K562 (cell line): Measurements from ENCODE around the gene PRC1. TPM values are rescaled to one million over a fixed set of nuclear protein-coding genes. Genes with fewer than 3 reads are reported as not detected.
"Not testable (repeated sequence)": the region's sequence is repeated elsewhere in the genome, so short reads cannot be mapped to it uniquely, and the experiment has no call there.

Experiments used
- ARNT ChIP-seq, 2 experiments: fragments of 450-650 bp; IDR thresholded peaks; 2 replicates each; pipeline ENCODE4 v1.6.1; 2016; ENCODE audit warnings: mild to moderate bottlenecking in 1 of 2
- CBFA2T2 ChIP-seq: fragments of 450-650 bp; conservative IDR thresholded peaks from 2 replicates; pipeline ENCODE4 v1.6.1; 2017; ENCODE audit warnings: mild to moderate bottlenecking
- CBFA2T3 ChIP-seq: fragments of 450-650 bp; IDR thresholded peaks from 2 replicates; pipeline ENCODE4 v1.6.1; 2017
- CTBP1 ChIP-seq: fragments of 450-650 bp; IDR thresholded peaks from 2 replicates; pipeline ENCODE4 v1.6.1; 2016; ENCODE audit warnings: borderline replicate concordance
- DPF2 ChIP-seq: fragments of 450-650 bp; IDR thresholded peaks from 2 replicates; pipeline ENCODE4 v1.6.1; 2016
- ELF4 ChIP-seq: fragments of 450-650 bp; formaldehyde crosslinking; IDR thresholded peaks from 2 replicates; pipeline ENCODE4 v1.4.0; 2022; ENCODE audit warnings: missing genetic modification characterization
- HLTF ChIP-seq: fragments of 450-650 bp; IDR thresholded peaks from 2 replicates; pipeline ENCODE4 v1.6.1; 2016
- JUND ChIP-seq, 2 experiments: IDR thresholded peaks; 2 replicates in 1 of 2; 3 replicates in 1 of 2; pipeline ENCODE4 v1.6.1; 2011; ENCODE audit warnings: borderline replicate concordance in 2 of 2, low read depth in 2 of 2, low read length in 2 of 2, improper control_type of control experiment in 1 of 2, missing biosample characterization in 1 of 2, missing genetic modification characterization in 1 of 2, missing genetic modification reagents in 1 of 2
- MAFF ChIP-seq: IDR thresholded peaks from 2 replicates; pipeline ENCODE4 v1.6.1; 2012; ENCODE audit warnings: low read length, improper control_type of control experiment
- MAFG ChIP-seq: fragments of 450-650 bp; conservative IDR thresholded peaks from 2 replicates; pipeline ENCODE4 v1.6.1; 2016; ENCODE audit warnings: missing genetic modification characterization, missing compliant biosample characterization
- MTA2 ChIP-seq: fragments of 450-650 bp; IDR thresholded peaks from 2 replicates; pipeline ENCODE4 v1.6.1; 2016; ENCODE audit warnings: low read depth
- NR2C1 ChIP-seq, 2 experiments: fragments of 450-650 bp; IDR thresholded peaks; 2 replicates each; pipeline ENCODE4 v1.6.1; 2017; ENCODE audit warnings: mild to moderate bottlenecking in 2 of 2, antibody characterized with exemption in 1 of 2, inconsistent platforms in 1 of 2, missing compliant biosample characterization in 1 of 2, missing genetic modification characterization in 1 of 2
- NR2C2 ChIP-seq, 2 experiments: fragments of 200-800 bp in 1 of 2; sonication (Bioruptor generic) in 1 of 2; sonication (generic) in 1 of 2; formaldehyde crosslinking in 1 of 2; IDR thresholded peaks; 2 replicates each; pipeline versions ENCODE4 v1.6.1 to v1.8.0; 2016 to 2022; ENCODE audit warnings: mild to moderate bottlenecking in 1 of 2, missing compliant biosample characterization in 1 of 2, missing genetic modification characterization in 1 of 2, missing genetic modification reagents in 1 of 2
- PHB2 ChIP-seq: fragments of 450-650 bp; IDR thresholded peaks from 2 replicates; pipeline ENCODE4 v1.6.1; 2017; ENCODE audit warnings: low read depth
- POLR2AphosphoS5 ChIP-seq: IDR thresholded peaks from 2 replicates; pipeline ENCODE4 v1.6.1; 2011; ENCODE audit warnings: mild to moderate bottlenecking, low read depth, low read length, moderate library complexity; ENCODE audit not compliant: control insufficient read depth, insufficient read depth
- TCF3 ChIP-seq: sonication (generic); formaldehyde crosslinking; IDR thresholded peaks from 2 replicates; pipeline ENCODE4 v1.4.0; 2020; ENCODE audit warnings: mild to moderate bottlenecking, missing genetic modification reagents
- polyA plus RNA-seq, 8 experiments: library from polyadenylated mRNA; depleted of rRNA in 4 of 8; stranded (reverse) in 5 of 8; unstranded in 3 of 8; fragments of >200 nt; fragmentation: Nextera tagmentation in 2 of 8; fragmentation: Illumina TruSeq in 1 of 8; extraction: Ambion mirVana in 2 of 8; extraction: Trizol in 1 of 8; gene quantifications; 2 replicates each; pipeline versions ENCODE4 v1.2.1 to v1.2.3, GENCODE V29; 2011 to 2014; ENCODE audit warnings: inconsistent platforms in 1 of 8, missing spikeins in 1 of 8
- total RNA-seq, 7 experiments: library from RNA; depleted of rRNA in 6 of 7; stranded (reverse); fragments of >200 nt in 6 of 7; fragmentation: Illumina TruSeq in 2 of 7; extraction: Trizol in 2 of 7; gene quantifications; 2 replicates each; pipeline versions ENCODE4 v1.2.1 to v1.2.3, GENCODE V29; 2011 to 2021; ENCODE audit warnings: low replicate concordance in 1 of 7
- TF ChIP-seq, protein P1 (sequence below), 2 experiments: fragments of 450-650 bp in 1 of 2; sonication (generic) in 1 of 2; formaldehyde crosslinking in 1 of 2; IDR thresholded peaks; 2 replicates each; pipeline versions ENCODE4 v1.7.1 to v1.9.0; 2016 to 2022; ENCODE audit warnings: inconsistent platforms in 1 of 2, mild to moderate bottlenecking in 1 of 2, missing genetic modification reagents in 1 of 2
- TF ChIP-seq, protein P2 (sequence below): fragments of 450-650 bp; IDR thresholded peaks from 2 replicates; pipeline ENCODE4 v1.6.1; 2016; ENCODE audit warnings: missing biosample characterization, missing genetic modification characterization

Gene PRC1
- total and polyA plus RNA-seq, 9 of the 15 experiments (the other 6 are each of a cell fraction or from before 2014, with no cell fraction given) = 156 to 391 (median 240) TPM

DNA sequence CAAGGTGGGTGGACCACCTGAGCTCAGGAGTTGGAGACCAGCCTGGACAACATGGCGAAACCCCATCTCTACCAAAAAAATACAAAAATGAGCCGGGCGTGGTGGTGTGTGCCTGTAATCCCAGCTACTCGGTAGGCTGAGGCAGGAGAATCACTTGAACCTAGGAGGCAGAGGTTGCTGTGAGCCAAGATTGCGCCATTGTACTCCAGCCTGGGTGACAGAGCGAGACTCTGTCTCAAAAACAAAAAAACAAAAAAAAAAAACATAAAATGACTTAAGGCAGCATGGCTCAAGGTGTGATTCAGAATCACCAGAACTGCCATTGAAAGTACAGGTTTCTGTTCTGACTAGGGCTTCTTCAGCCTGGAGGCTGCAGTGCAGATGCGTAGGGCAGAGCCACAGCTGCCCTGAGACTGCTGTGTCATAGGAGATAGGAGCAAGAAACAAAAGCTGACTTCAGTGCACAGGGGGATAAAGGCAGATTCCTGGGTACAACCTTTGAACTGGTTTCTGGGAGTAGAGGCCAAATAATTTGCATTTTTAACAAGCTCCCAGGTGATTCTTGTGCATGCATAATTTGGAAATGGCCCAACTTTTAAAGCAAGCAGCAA is 71.5 kb downstream of the PRC1 start (continued):
- TF ChIP-seq, protein P1, sequence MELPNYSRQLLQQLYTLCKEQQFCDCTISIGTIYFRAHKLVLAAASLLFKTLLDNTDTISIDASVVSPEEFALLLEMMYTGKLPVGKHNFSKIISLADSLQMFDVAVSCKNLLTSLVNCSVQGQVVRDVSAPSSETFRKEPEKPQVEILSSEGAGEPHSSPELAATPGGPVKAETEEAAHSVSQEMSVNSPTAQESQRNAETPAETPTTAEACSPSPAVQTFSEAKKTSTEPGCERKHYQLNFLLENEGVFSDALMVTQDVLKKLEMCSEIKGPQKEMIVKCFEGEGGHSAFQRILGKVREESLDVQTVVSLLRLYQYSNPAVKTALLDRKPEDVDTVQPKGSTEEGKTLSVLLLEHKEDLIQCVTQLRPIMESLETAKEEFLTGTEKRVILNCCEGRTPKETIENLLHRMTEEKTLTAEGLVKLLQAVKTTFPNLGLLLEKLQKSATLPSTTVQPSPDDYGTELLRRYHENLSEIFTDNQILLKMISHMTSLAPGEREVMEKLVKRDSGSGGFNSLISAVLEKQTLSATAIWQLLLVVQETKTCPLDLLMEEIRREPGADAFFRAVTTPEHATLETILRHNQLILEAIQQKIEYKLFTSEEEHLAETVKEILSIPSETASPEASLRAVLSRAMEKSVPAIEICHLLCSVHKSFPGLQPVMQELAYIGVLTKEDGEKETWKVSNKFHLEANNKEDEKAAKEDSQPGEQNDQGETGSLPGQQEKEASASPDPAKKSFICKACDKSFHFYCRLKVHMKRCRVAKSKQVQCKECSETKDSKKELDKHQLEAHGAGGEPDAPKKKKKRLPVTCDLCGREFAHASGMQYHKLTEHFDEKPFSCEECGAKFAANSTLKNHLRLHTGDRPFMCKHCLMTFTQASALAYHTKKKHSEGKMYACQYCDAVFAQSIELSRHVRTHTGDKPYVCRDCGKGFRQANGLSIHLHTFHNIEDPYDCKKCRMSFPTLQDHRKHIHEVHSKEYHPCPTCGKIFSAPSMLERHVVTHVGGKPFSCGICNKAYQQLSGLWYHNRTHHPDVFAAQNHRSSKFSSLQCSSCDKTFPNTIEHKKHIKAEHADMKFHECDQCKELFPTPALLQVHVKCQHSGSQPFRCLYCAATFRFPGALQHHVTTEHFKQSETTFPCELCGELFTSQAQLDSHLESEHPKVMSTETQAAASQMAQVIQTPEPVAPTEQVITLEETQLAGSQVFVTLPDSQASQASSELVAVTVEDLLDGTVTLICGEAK (IDR thresholded peaks at IDR 0.05) = 0 out of 2 replicates have a peak, but pooled peaks have one; percentile 33
- TF ChIP-seq, protein P1 (CRISPR knock-in tag; IDR thresholded peaks at IDR 0.05) = not testable (repeated sequence)
- TF ChIP-seq HLTF (0 out of 2 replicates have a peak, but pooled peaks have one; percentile 15), CBFA2T2 (peak; percentile 69), CBFA2T3 (peak; percentile 81), ARNT (IDR thresholded peaks at IDR 0.05) (0 out of 4 replicates have a peak, but pooled peaks of 1 of the 2 experiments have one; percentile 46), NR2C2 (tag; IDR thresholded peaks at IDR 0.05) (peak; percentile 79), NR2C1 (IDR thresholded peaks at IDR 0.05) (peak; percentile 77), NR2C1 (tag; IDR thresholded peaks at IDR 0.05) (peak; percentile 60; the same call in 1 of the 2 replicates), MTA2 (peak; percentile 25; the same call in 1 of the 2 replicates), MAFF (peak; percentile 64), POLR2AphosphoS5 (peak; percentile 50; the same call in 1 of the 2 replicates), ELF4 (0 out of 2 replicates have a peak, but pooled peaks have one; percentile 19), TCF3 (CRISPR knock-in tag) (peak; percentile 51; the same call in 1 of the 2 replicates), CTBP1 (peak; percentile 23; the same call in 1 of the 2 replicates), PHB2 (peak; percentile 20; the same call in 1 of the 2 replicates), JUND (IDR thresholded peaks at IDR 0.05; ENCODE audit: borderline replicate concordance, low read depth, low read length) (0 out of 2 replicates have a peak, but pooled peaks have one; percentile 26), MAFG (peak; percentile 74; the same call in 1 of the 2 replicates), DPF2 (peak; percentile 69)
- TF ChIP-seq NR2C2 (CRISPR knock-in tag; IDR thresholded peaks at IDR 0.05); JUND (tag; IDR thresholded peaks at IDR 0.05; ENCODE audit: borderline replicate concordance, low read depth, low read length): not testable (repeated sequence)
- TF ChIP-seq, protein P2, sequence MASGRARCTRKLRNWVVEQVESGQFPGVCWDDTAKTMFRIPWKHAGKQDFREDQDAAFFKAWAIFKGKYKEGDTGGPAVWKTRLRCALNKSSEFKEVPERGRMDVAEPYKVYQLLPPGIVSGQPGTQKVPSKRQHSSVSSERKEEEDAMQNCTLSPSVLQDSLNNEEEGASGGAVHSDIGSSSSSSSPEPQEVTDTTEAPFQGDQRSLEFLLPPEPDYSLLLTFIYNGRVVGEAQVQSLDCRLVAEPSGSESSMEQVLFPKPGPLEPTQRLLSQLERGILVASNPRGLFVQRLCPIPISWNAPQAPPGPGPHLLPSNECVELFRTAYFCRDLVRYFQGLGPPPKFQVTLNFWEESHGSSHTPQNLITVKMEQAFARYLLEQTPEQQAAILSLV (tag) = 0 out of 2 replicates have a peak, but pooled peaks have one; percentile 40
